ENCODE data around the gene ACHE.
"Not testable (repeated sequence)": the region's sequence is repeated elsewhere in the genome, so short reads cannot be mapped to it uniquely, and the experiment has no call there.

GRCh38 chr7:100935381-100935780, 39.7 kb upstream of the ACHE start:
- TF ChIP-seq CTCF (IDR thresholded peaks at IDR 0.05); POLR2AphosphoS5 (IDR thresholded peaks at IDR 0.05; ENCODE audit: low read depth, low read length); ELF1 (IDR thresholded peaks at IDR 0.05); EP300 (IDR thresholded peaks at IDR 0.05; ENCODE audit: borderline replicate concordance in 1 of 2, low read depth in 1 of 2, low read length in 1 of 2): not testable (repeated sequence)

Measured in SK-N-SH (cell line).